ENCODE data around the gene TMEM63B. TPM values are rescaled to one million over a fixed set of nuclear protein-coding genes. Genes with fewer than 3 reads are reported as not detected.

Gene TMEM63B
- total and polyA plus RNA-seq, 9 of the 15 experiments (the other 6 are each of a cell fraction or from before 2014, with no cell fraction given): 0.14 to 39.4 (median 14.4) TPM

DNA sequence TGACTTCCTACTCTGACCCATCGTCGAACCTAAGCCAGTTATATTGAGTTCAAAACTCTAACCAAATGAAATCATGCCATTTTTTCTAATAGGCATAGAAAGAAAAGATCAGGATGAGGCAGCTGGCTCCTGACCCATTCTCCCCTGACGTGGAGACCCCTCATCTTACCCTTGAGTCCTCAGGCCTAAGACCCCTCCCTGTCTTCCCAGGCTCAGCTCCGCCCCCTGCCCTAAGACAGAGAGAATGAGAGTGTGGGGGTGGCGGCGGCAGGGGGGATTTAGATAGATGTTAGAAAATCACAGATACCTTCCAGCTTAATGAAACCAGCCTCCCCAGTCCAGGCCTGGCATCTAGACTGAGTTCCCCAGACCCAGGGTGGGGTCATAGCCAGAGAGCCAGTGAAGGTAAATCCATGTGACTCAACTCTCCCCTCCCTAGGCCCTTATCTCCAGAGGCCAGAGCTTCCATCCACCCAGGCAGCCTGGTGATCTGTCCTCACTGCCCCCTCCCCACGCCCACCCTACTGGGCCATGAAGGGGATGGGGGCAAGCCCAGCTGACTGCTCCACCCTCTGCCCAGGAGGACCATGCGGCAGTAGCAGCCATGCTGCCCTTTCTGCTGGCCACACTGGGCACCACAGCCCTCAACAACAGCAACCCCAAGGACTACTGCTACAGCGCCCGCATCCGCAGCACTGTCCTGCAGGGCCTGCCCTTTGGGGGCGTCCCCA, 6.8 kb downstream of the TMEM63B start (continued):
- TF ChIP-seq IRF1 (CRISPR knock-in tag; IDR thresholded peaks at IDR 0.05; ENCODE audit: borderline replicate concordance): no peak
- TF ChIP-seq HEY1 (CRISPR knock-in tag; IDR thresholded peaks at IDR 0.05; ENCODE audit: borderline replicate concordance): no peak
- TF ChIP-seq HSF4 (CRISPR knock-in tag; IDR thresholded peaks at IDR 0.05; ENCODE audit: borderline replicate concordance): no peak
- TF ChIP-seq, protein P1, sequence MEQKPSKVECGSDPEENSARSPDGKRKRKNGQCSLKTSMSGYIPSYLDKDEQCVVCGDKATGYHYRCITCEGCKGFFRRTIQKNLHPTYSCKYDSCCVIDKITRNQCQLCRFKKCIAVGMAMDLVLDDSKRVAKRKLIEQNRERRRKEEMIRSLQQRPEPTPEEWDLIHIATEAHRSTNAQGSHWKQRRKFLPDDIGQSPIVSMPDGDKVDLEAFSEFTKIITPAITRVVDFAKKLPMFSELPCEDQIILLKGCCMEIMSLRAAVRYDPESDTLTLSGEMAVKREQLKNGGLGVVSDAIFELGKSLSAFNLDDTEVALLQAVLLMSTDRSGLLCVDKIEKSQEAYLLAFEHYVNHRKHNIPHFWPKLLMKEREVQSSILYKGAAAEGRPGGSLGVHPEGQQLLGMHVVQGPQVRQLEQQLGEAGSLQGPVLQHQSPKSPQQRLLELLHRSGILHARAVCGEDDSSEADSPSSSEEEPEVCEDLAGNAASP (IDR thresholded peaks at IDR 0.05): no peak
- TF ChIP-seq HDAC1 (IDR thresholded peaks at IDR 0.05): peak; percentile 30 to 90; a peak in 2 of 4 replicates
- no peak for TF ChIP-seq MCM5 (IDR thresholded peaks at IDR 0.05; ENCODE audit: low read depth)
- peak; percentile 86 for TF ChIP-seq HDGF (IDR thresholded peaks at IDR 0.05)
- TF ChIP-seq ZNF197 (CRISPR knock-in tag; IDR thresholded peaks at IDR 0.05; ENCODE audit: low read depth): no peak
- no peak for TF ChIP-seq BCLAF1 (IDR thresholded peaks at IDR 0.05; ENCODE audit: borderline replicate concordance in 1 of 2, control insufficient read depth in 1 of 2, low read depth in 2 of 2, low read length in 1 of 2)
- TF ChIP-seq NCOA6 (IDR thresholded peaks at IDR 0.05): no peak
- no peak for TF ChIP-seq PPARD (CRISPR knock-in tag; IDR thresholded peaks at IDR 0.05)
- TF ChIP-seq SRSF9 (IDR thresholded peaks at IDR 0.05; ENCODE audit: borderline replicate concordance, low read depth, low read length): no peak
- no peak for TF ChIP-seq PTRF (tag; IDR thresholded peaks at IDR 0.05)
- no peak for TF ChIP-seq HNRNPK (IDR thresholded peaks at IDR 0.05; ENCODE audit: low read depth, low read length, poor library complexity, severe bottlenecking)
- no peak for TF ChIP-seq ZNF707 (CRISPR knock-in tag; conservative IDR thresholded peaks at IDR 0.05)
- no peak for TF ChIP-seq ADNP (tag; IDR thresholded peaks at IDR 0.05)
- no peak for TF ChIP-seq L3MBTL2 (IDR thresholded peaks at IDR 0.05)
- peak; percentile 89 for TF ChIP-seq TAL1 (IDR thresholded peaks at IDR 0.05)
- TF ChIP-seq TEAD2 (tag; IDR thresholded peaks at IDR 0.05): no peak
- no peak for TF ChIP-seq ZNF239 (CRISPR knock-in tag; IDR thresholded peaks at IDR 0.05)
- TF ChIP-seq TRIM28 (IDR thresholded peaks at IDR 0.05): no peak
- TF ChIP-seq, protein P2, sequence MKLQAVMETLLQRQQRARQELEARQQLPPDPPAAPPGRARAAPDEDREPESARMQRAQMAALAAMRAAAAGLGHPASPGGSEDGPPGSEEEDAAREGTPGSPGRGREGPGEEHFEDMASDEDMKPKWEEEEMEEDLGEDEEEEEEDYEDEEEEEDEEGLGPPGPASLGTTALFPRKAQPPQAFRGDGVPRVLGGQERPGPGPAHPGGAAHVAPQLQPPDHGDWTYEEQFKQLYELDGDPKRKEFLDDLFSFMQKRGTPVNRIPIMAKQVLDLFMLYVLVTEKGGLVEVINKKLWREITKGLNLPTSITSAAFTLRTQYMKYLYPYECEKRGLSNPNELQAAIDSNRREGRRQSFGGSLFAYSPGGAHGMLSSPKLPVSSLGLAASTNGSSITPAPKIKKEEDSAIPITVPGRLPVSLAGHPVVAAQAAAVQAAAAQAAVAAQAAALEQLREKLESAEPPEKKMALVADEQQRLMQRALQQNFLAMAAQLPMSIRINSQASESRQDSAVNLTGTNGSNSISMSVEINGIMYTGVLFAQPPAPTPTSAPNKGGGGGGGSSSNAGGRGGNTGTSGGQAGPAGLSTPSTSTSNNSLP (IDR thresholded peaks at IDR 0.05; ENCODE audit: borderline replicate concordance, low read depth, low read length): no peak
- no peak for TF ChIP-seq PYGO2 (tag; IDR thresholded peaks at IDR 0.05)
